ENCODE measurements around the gene MKLN1. TPM values are rescaled to one million over a fixed set of nuclear protein-coding genes. Genes with fewer than 3 reads are reported as not detected.

Gene MKLN1
- total RNA-seq, 1 donor from 2014 or later, result 15.2 TPM

- DNase-seq (ENCODE audit: low read depth), result no peak
- TF ChIP-seq, protein P1, sequence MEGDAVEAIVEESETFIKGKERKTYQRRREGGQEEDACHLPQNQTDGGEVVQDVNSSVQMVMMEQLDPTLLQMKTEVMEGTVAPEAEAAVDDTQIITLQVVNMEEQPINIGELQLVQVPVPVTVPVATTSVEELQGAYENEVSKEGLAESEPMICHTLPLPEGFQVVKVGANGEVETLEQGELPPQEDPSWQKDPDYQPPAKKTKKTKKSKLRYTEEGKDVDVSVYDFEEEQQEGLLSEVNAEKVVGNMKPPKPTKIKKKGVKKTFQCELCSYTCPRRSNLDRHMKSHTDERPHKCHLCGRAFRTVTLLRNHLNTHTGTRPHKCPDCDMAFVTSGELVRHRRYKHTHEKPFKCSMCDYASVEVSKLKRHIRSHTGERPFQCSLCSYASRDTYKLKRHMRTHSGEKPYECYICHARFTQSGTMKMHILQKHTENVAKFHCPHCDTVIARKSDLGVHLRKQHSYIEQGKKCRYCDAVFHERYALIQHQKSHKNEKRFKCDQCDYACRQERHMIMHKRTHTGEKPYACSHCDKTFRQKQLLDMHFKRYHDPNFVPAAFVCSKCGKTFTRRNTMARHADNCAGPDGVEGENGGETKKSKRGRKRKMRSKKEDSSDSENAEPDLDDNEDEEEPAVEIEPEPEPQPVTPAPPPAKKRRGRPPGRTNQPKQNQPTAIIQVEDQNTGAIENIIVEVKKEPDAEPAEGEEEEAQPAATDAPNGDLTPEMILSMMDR (conservative IDR thresholded peaks at IDR 0.05; ENCODE audit: low read depth, low read length), result no peak
- H3K4me3 ChIP-seq (ENCODE audit: low read depth, low read length), result no peak overlapping the region
Measured at GRCh38 chr7:131546126-131546525, 218.4 kb downstream of the MKLN1 start.

Other genes starting within 250 kb of the MKLN1 start
- 11.4 and 26.3 TPM in 2 replicates for gene PODXL, start 228.8 kb downstream of the MKLN1 start, total RNA-seq